Body of pancreas (tissue), 4 donors: ENCODE results near the gene TUBA1A.

Source experiments
- POLR2A ChIP-seq, 3 donors: fragments of 450-650 bp; IDR thresholded peaks; one replicate each; pipeline ENCODE4 v1.6.1; 2016; ENCODE audit warnings: antibody characterized with exemption in 3 of 3, mild to moderate bottlenecking in 2 of 3
- TF ChIP-seq, protein P1 (sequence below), 7 experiments: fragments of 450-650 bp in 4 of 7; fragments of 200-600 bp in 3 of 7; sonication (generic) in 3 of 7; IDR thresholded peaks; one replicate each; pipeline ENCODE4 v1.5.1; 2016 to 2019; ENCODE audit warnings: antibody characterized with exemption in 7 of 7

DNA sequence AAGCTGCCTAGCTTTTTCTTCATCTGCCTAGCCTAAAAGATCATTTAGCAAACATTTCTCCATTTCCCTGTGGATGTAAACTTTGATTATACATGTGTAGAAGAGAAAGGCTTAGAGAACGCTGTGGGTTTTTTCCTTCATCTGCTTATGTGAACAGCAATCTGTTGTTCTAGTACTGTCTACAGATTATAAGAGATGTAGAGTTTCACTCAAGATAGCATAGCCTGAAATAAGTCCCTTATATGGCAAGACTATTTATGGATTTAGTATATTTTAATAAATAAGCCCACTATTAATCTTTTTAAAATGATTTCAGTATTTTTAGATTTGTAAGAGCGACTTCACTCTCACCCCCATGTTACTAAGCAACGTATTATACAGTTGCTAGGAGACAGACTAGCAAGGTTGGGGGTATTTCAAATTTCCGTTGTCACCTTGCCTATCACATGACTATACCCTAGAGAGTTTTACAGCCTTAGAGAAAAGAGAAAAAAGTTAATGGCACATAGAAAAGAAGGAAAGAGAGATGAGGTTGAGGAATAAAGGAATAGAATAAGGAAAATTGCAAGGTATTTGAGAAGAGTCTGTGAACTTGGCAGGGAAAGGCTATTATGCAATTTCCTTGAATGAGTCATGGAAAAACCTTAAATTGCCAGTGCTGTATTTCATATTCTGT is 12.2 kb upstream of the TUBA1A start:
- TF ChIP-seq, protein P1, sequence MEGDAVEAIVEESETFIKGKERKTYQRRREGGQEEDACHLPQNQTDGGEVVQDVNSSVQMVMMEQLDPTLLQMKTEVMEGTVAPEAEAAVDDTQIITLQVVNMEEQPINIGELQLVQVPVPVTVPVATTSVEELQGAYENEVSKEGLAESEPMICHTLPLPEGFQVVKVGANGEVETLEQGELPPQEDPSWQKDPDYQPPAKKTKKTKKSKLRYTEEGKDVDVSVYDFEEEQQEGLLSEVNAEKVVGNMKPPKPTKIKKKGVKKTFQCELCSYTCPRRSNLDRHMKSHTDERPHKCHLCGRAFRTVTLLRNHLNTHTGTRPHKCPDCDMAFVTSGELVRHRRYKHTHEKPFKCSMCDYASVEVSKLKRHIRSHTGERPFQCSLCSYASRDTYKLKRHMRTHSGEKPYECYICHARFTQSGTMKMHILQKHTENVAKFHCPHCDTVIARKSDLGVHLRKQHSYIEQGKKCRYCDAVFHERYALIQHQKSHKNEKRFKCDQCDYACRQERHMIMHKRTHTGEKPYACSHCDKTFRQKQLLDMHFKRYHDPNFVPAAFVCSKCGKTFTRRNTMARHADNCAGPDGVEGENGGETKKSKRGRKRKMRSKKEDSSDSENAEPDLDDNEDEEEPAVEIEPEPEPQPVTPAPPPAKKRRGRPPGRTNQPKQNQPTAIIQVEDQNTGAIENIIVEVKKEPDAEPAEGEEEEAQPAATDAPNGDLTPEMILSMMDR (IDR thresholded peaks at IDR 0.05), result no peak
- TF ChIP-seq POLR2A (IDR thresholded peaks at IDR 0.05), result no peak
